CD4-positive, alpha-beta T cell (primary cell): ENCODE measurements around the gene PPP1R37. TPM values are rescaled to one million over a fixed set of nuclear protein-coding genes. Genes with fewer than 3 reads are reported as not detected.

Experiments
- ATAC-seq: fragments of 200-7000 bp; cut with Tn5 transposase; one replicate; pipeline ENCODE4 v1.10.0; 2022; ENCODE audit warnings: mild to moderate bottlenecking; ENCODE audit not compliant: poor library complexity
- CTCF ChIA-PET: fragments of 350-600 bp; sonication (Branson Sonifier 250); formaldehyde crosslinking; loops from one replicate; lab custom pipeline; 2021; ENCODE audit warnings: antibody characterized with exemption, inconsistent platforms; lab: Charles Lee
- POLR2A ChIA-PET: fragments of 350-600 bp; sonication (Branson Sonifier 250); formaldehyde crosslinking; loops from one replicate; lab custom pipeline; 2021; ENCODE audit warnings: antibody characterized with exemption, inconsistent platforms; lab: Charles Lee
- DNase-seq, 14 experiments: peaks; one replicate each; pipeline ENCODE4 v3.0.0-alpha.2; 2013 to 2020; ENCODE audit warnings: mixed read lengths in 2 of 14
- H3K27ac ChIP-seq, 2 donors: one replicate each; pipeline versions ENCODE4 v1.5.1 to v1.7.0; 2013; ENCODE audit warnings: low read length in 2 of 2, low read depth in 1 of 2, mild to moderate bottlenecking in 1 of 2
- H3K27me3 ChIP-seq, 2 experiments: 1 replicate in 1 of 2; 2 replicates in 1 of 2; pipeline versions ENCODE4 v1.6.1 to v1.7.0; 2013; ENCODE audit warnings: low read length in 2 of 2, control low read depth in 1 of 2, mild to moderate bottlenecking in 1 of 2, moderate library complexity in 1 of 2; ENCODE audit not compliant: insufficient read depth in 2 of 2, control insufficient read depth in 1 of 2
- H3K36me3 ChIP-seq: one replicate; pipeline ENCODE4 v1.6.1; 2013; ENCODE audit warnings: low read length, control low read depth; ENCODE audit not compliant: insufficient read depth
- H3K4me1 ChIP-seq: one replicate; pipeline ENCODE4 v1.6.1; 2013; ENCODE audit warnings: low read length, control low read depth; ENCODE audit not compliant: insufficient read depth
- H3K4me3 ChIP-seq: one replicate; pipeline ENCODE4 v1.5.1; 2013; ENCODE audit warnings: mild to moderate bottlenecking, low read length, moderate library complexity
- H3K9me3 ChIP-seq, 2 experiments: 1 replicate in 1 of 2; 2 replicates in 1 of 2; pipeline versions ENCODE4 v1.6.1 to v1.7.0; 2013; ENCODE audit warnings: low read length in 2 of 2, mild to moderate bottlenecking in 2 of 2, control low read depth in 1 of 2, moderate library complexity in 1 of 2; ENCODE audit not compliant: control insufficient read depth in 1 of 2, insufficient read depth in 1 of 2
- H3K27ac Mint-ChIP-seq: one replicate; pipeline ENCODE4 v1.8.0; 2020; ENCODE audit warnings: mixed read lengths
- H3K27me3 Mint-ChIP-seq: one replicate; pipeline ENCODE4 v1.8.0; 2021; ENCODE audit warnings: mixed read lengths
- H3K36me3 Mint-ChIP-seq: one replicate; pipeline ENCODE4 v1.8.0; 2021; ENCODE audit warnings: low read depth, mixed read lengths
- H3K4me1 Mint-ChIP-seq: one replicate; pipeline ENCODE4 v1.8.0; 2021; ENCODE audit warnings: low read depth, mixed read lengths
- H3K4me3 Mint-ChIP-seq: one replicate; pipeline ENCODE4 v1.8.0; 2020; ENCODE audit warnings: mild to moderate bottlenecking, mixed read lengths
- H3K9me3 Mint-ChIP-seq: one replicate; pipeline ENCODE4 v1.8.0; 2020; ENCODE audit warnings: mixed read lengths
- intact Hi-C, 2 experiments: fragments of 100-400 bp; cut with DNase I in 1 of 2; cut with micrococcal nuclease in 1 of 2; formaldehyde crosslinking; loops; one replicate each; pipeline versions ENCODE4 v1.15.1 to v1.9.0; 2023 to 2025; cut with DNase I, micrococcal nuclease
- total RNA-seq, 174 experiments: library from RNA in 2 of 174; stranded (reverse) in 2 of 174; gene quantifications; one replicate each; pipeline ENCODE4 v1.2.3 and lab custom pipeline; 2021 to 2026
- TF ChIP-seq, protein P1 (sequence below): fragments of 200-600 bp; IDR thresholded peaks from one replicate; pipeline ENCODE4 v1.8.0; 2022; ENCODE audit warnings: antibody characterized with exemption, mild to moderate bottlenecking

The PPP1R37 gene
- total RNA-seq, 2 experiments from 2014 or later, result 17.2 to 19.6 TPM

DNA sequence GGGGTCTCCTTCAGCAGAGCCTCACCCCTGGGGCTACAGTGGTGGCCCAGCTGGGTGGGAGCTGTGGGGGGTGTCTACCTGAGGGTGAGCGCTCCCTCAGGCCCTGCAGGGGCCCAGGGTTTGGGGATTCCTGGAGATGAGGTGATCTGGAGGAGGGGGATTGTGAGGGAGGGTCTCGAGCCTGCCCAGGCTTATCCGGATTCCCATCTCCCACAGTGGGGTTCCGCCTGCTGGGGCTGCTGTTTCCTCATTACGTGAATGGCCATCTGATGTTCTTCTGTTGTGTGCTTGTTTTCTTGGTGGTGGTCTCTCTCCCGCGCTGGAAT is 4.4 kb downstream of the PPP1R37 start:
- intact Hi-C loops, result no loop called here
- H3K36me3 ChIP-seq, result peaks cover 8% of the 10 kb centered on the region
- no peaks in the 10 kb centered on the region for H3K9me3 ChIP-seq
- ChIA-PET POLR2A (no interaction called here), CTCF (no interaction called here)
- Mint-ChIP-seq H3K4me1 (peaks cover 77% of the 10 kb centered on the region), H3K27ac (no peak overlapping the region), H3K4me3 (peak overlapping the region; percentile 34), H3K27me3 (no peaks in the 10 kb centered on the region), H3K36me3 (peaks cover 12% of the 10 kb centered on the region), H3K9me3 (no peaks in the 10 kb centered on the region)
- peaks cover 65% of the 10 kb centered on the region for H3K4me1 ChIP-seq
- H3K27ac ChIP-seq, result no peak overlapping the region
- H3K27me3 ChIP-seq, result no peaks in the 10 kb centered on the region
- no peak overlapping the region for H3K4me3 ChIP-seq
- DNase-seq, result no peak
- no peak for ATAC-seq
- TF ChIP-seq, protein P1, sequence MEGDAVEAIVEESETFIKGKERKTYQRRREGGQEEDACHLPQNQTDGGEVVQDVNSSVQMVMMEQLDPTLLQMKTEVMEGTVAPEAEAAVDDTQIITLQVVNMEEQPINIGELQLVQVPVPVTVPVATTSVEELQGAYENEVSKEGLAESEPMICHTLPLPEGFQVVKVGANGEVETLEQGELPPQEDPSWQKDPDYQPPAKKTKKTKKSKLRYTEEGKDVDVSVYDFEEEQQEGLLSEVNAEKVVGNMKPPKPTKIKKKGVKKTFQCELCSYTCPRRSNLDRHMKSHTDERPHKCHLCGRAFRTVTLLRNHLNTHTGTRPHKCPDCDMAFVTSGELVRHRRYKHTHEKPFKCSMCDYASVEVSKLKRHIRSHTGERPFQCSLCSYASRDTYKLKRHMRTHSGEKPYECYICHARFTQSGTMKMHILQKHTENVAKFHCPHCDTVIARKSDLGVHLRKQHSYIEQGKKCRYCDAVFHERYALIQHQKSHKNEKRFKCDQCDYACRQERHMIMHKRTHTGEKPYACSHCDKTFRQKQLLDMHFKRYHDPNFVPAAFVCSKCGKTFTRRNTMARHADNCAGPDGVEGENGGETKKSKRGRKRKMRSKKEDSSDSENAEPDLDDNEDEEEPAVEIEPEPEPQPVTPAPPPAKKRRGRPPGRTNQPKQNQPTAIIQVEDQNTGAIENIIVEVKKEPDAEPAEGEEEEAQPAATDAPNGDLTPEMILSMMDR, result no peak

- Histone ChIP-seq H3K4me3 (no peak overlapping the region), H3K9me3 (no peaks in the 10 kb centered on the region), H3K4me1 (peaks cover 68% of the 10 kb centered on the region), H3K27me3 (no peaks in the 10 kb centered on the region), H3K36me3 (peaks cover 8% of the 10 kb centered on the region), H3K27ac (no peak overlapping the region)
- Mint-ChIP-seq H3K27ac (peak overlapping the region; percentile 47), H3K27me3 (no peaks in the 10 kb centered on the region), H3K9me3 (no peaks in the 10 kb centered on the region), H3K4me3 (peak overlapping the region; percentile 34), H3K4me1 (peaks cover 74% of the 10 kb centered on the region), H3K36me3 (peaks cover 7% of the 10 kb centered on the region)
- CTCF ChIA-PET, result no interaction called here
- POLR2A ChIA-PET, result no interaction called here
- TF ChIP-seq, protein P1, result no peak
- intact Hi-C loops, result no loop called here
- ATAC-seq, result no peak
- no peak for DNase-seq
These were observed 5.0 kb downstream of the PPP1R37 start for GRCh38 chr19:45097776-45098520.

DNA sequence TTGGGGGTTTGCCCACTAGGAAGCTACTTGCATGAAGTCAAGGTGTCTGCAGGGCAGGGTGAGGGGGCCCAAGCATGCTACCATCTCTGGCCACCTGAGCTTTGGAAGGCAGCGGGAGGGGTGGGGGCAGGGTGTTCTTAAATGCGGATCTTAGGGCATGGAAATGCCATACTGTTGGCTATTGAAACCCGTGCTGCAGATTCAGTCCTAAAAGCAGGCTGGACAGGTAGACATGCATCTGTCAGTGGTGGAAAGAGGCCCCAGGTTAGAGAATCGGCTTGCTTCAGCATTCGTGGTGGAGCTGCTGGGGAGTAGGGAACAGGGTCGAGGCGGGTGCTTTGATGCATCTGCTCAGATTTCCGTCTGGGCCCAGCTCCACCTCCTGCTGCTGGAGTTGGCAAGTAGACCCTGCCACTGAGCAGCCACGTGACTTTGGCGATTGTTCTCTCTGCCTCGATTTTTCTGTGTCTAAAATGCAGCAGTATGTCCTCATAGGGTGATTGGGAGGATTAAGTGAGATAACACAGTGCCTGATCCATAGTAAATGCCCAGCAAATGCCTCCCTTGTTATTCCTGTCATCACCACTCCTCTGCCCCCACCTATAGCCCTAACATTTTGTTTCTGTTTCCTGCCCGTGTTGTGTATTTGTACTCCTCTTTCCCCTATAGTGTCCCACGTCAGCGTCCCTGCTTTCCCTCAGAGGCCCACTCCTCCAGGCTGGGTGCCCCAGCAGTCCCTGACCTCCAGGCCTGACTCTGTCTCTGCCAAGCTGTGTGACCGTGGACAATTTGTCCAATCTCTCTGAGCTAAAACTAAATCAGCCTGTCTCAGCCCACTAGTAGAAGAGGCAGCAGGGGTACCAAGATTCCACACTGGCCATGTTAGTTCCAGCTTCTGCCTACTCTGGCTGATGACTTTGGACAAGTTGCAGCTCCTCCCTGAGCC is 5.8 kb downstream of the PPP1R37 start:
- ChIA-PET CTCF (no interaction called here), POLR2A (no interaction called here)
- Mint-ChIP-seq H3K36me3 (peaks cover 2% of the 10 kb centered on the region), H3K27ac (peak overlapping the region; percentile 47), H3K9me3 (no peaks in the 10 kb centered on the region), H3K4me1 (peaks cover 76% of the 10 kb centered on the region), H3K4me3 (peak overlapping the region; percentile 25), H3K27me3 (no peaks in the 10 kb centered on the region)
- Histone ChIP-seq H3K4me3 (no peak overlapping the region), H3K36me3 (peaks cover 8% of the 10 kb centered on the region), H3K4me1 (peaks cover 71% of the 10 kb centered on the region), H3K27me3 (no peaks in the 10 kb centered on the region), H3K27ac (no peak overlapping the region), H3K9me3 (no peaks in the 10 kb centered on the region)
- TF ChIP-seq, protein P1, result no peak
- intact Hi-C loops, result no loop called here
- DNase-seq (no peak), ATAC-seq (no peak)
